ENCODE data around the gene MIB1.

- TF ChIP-seq CTCF (conservative IDR thresholded peaks at IDR 0.05; ENCODE audit: low read depth, low read length) (no peak), EZH2 (IDR thresholded peaks at IDR 0.05; ENCODE audit: borderline replicate concordance, low read depth, low read length, poor library complexity, severe bottlenecking) (no peak)
These were observed 39.0 kb upstream of the MIB1 start for GRCh38 chr18:21701621-21702020.
